GM18861 (cell line): ENCODE data around the gene SNX2.
"Not testable (repeated sequence)": the region's sequence is repeated elsewhere in the genome, so short reads cannot be mapped to it uniquely, and the experiment has no call there.

Experiments
- ATAC-seq: cut with Tn5 transposase; IDR thresholded peaks from one replicate; pipeline ENCODE4 v1.9.1; 2021; ENCODE audit not compliant: unreplicated experiment

SNX2 gene

DNA sequence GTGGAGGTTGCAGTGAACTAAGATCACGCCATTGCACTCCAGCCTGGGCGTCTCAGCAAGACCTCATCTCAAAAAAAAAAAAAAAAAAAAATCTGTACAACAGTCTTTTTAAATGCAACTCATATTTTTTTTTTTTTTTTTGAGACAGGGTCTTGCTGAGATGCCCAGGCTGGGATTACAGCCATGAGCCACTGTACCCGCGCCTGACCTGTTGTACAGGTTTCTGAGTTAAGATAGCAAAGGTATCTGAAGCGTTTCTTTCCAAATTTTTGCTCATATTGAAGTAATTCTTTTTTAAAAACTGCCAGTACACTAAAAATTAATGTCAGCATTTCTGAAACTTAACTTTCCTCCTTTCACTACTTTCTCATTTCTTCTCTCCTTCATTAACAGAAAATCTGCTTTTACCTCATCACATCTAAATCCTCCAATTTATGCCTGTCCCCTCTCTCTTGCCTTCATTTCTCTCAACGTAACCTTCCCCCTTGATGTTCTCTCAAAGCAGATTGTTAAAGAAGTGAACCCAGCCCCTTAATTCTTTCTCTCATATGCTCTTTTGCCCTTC lies 67.2 kb downstream of the SNX2 start:
- no peak for ATAC-seq

GRCh38 chr5:122844136-122844909 lies 69.4 kb downstream of the SNX2 start:
- ATAC-seq = no peak

- peak; percentile 11 for ATAC-seq
Measured at GRCh38 chr5:122844910-122845228, 70.0 kb downstream of the SNX2 start.

DNA sequence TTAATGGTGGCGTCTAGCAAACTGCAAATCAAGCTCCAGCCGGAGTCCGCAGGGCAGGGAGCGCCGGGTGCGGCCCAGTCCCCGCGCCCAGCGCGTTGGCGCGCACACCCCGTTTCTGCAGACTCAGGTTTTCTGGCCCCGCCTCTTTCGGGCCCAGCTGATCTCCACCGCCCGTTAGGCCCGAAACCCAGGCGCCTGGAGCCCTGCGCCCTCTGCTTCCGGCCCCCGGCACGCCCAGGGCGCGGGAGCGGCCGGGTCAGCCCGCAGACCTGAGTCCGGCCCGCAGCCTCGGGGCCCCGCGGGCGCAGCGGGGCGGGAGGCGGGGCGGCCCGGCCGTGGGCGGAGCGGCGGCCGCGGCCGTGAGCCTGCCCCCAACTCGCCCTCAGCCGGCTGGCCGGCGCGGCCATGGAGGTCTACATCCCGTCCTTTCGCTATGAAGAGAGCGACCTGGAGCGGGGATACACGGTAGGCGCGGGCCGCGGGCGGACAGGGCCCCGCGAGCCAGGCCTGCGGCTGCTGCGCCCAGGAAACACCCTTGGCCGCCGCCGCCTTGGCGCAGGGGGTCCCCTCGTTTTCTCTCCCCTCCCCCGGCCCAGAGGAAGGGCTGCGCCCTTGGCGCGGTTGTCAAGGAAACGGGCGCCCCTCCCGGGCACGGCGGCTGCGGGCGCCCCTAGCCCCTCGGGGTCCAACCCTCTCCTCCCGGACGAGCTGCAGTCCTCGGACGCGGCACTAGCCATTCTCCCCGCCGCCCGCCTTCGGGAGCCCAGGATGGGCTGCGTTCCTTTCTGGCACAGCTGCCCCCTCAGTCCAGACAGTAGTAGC lies 70.6 kb downstream of the SNX2 start, which contains the start of gene SNX24:
TSS of gene SNX24 (plus strand) at position 385 of the 822 bp plus-strand sequence. CDS start at position 406, 21 bp downstream.
- peak; percentile 82 for ATAC-seq

DNA sequence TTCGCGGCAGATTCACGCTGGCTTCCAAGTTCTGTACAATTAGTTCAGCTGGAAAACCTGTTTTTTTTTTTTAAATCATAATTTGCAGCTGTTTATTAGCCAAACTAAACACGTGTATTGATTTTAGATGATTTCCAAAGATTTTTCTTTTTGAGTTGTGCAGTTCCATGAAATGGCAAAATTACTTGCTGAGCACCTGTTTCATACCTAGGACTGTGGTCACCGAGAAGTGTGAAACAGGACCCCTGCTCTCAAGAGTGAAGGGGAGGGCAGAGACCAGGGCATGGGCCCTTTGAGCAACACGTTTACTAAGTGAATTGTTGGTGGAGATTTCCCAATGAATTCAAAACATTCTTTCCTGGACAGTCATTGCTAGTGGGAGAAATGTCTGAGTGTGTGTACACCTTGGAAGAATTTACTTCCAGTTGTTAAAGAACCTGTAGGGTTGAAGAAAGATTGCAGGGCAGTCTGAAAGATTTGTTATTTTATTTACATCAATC lies 71.2 kb downstream of the SNX2 start:
- no peak for ATAC-seq

- ATAC-seq = no peak
Measured at GRCh38 chr5:122847687-122848081, 72.8 kb downstream of the SNX2 start.

GRCh38 chr5:122849771-122850170 lies 74.9 kb downstream of the SNX2 start:
- ATAC-seq = no peak

- ATAC-seq = not testable (repeated sequence)
Measured at GRCh38 chr5:122857538-122857937, 82.7 kb downstream of the SNX2 start.

DNA sequence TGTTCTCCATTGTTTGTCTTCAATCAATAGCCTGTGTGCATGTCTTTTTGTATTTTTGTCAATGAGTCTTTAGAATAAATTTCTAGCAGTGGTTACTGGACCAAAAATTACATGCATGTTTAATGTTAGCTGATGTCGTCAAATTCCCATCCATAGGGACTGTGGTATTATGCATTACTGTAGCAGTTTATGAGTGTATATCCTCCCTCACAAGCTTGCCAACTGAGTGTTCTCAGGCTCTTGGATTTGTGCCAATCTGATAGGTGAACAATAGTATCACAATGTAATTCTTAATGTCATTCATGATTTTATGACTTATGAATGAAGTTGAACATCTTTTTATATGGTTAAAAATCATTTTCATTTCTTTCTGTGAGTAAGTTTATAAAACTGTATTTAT lies 83.6 kb downstream of the SNX2 start:
- no peak for ATAC-seq

DNA sequence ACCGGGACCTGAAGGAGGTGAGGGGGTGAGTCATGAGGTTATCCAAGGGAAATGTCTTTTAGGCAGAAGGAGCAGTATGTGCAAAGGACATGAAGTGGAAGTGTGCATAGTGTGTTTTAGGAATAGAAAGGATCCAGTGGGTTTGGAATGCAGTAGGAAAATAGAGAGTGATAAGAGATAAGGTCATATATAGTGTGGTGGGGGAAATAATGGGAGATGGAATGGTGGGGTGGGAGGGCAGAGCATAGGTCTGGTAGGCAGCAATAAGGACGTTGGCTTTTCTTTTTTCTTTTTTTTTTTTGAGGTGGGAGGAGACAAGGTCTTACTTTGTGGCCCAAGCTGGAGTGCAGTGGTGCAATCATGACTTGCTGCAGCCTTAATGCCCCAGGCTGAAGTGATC lies 88.4 kb downstream of the SNX2 start:
- no peak for ATAC-seq

- no peak for ATAC-seq
Measured at GRCh38 chr5:122863721-122864120, 88.8 kb downstream of the SNX2 start.

DNA sequence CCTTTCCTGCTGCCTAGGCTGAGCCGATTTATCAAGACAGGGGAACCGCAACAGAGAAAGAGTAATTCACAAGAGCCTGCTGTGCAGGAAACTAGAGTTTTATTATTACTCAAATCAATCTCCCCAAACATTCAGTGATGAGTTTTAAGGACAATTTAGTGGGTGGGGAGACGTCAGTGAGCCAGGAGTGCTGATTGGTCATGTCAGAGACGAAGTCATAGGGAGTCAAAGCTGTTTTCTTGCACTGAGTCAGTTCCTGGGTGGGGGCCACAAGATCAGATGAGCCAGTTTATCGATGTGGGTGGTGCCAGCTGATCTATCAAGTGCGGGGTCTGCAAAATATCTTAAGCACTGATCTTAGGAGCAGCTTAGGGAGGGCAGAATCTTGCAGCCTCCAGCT lies 89.5 kb downstream of the SNX2 start:
- ATAC-seq = no peak

- no peak for ATAC-seq
Measured at GRCh38 chr5:122864842-122865241, 90.0 kb downstream of the SNX2 start.

GRCh38 chr5:122870219-122870856 lies 95.5 kb downstream of the SNX2 start:
- no peak for ATAC-seq

DNA sequence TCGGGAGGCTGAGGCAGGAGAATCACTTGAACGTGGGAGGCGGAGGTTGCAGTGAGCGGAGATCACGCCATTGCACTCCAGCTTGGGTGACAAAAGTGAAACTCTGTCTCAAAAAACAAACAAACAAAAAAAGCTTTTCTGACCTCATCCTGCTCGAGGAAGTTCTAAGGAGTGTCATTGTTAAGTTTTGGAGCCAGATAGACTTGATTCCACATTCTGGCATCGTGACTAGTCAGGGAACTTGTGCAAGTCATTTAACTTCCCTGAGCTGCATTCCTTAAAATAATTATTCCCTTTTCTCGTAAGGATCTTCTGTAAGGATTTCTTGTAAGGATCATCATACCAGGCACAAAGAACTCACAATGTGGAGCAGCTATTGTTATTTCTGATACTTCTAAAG lies 96.8 kb downstream of the SNX2 start:
- ATAC-seq = no peak

- no peak for ATAC-seq
Measured at GRCh38 chr5:122874179-122874875, 99.4 kb downstream of the SNX2 start.

DNA sequence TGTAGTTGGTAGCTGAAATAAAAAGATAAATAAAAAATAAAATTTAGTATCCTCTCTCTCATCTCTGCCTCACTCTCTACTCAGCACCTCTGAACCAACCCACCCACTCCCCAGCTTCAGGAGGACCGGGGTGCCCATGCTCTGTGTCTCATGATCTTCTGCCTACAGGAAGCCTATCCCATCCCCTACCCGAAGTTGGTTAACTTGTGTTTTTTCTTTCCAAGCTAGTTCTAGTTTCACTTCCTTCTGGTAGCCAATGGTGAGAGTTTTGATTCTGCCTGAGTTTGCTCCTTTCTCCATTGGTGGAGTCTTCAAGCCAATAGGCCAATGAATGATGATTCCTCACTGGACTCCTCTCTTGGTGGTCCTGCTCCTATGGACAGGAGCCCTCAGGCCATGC lies 102.6 kb downstream of the SNX2 start:
- ATAC-seq = peak; percentile 52

DNA sequence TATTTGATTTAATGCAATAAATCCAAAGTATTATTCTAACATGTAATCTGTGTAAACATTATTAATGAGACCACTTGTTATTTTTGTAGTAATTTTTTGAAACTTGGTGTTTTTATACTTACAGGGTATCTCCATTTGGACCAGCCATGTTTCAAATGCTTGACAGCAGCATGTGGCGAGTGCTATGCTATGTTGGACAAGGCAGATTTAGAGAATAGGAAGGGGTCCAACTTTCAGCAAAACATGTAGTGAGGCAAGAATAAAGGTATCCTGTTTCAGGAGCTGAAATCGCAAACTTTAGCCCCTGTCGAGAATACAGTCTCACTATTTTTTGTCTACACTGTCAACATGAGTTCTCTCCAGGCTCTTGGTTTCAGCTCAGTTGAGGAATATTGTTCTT lies 104.2 kb downstream of the SNX2 start:
- no peak for ATAC-seq
